Measurements from ENCODE around the gene KCTD16.

KCTD16 gene

GRCh38 chr5:144336191-144336961, 165.7 kb downstream of the KCTD16 start:
- DNase-seq (ENCODE audit: extremely low read depth, low read depth) = no peak
- TF ChIP-seq, protein P1, sequence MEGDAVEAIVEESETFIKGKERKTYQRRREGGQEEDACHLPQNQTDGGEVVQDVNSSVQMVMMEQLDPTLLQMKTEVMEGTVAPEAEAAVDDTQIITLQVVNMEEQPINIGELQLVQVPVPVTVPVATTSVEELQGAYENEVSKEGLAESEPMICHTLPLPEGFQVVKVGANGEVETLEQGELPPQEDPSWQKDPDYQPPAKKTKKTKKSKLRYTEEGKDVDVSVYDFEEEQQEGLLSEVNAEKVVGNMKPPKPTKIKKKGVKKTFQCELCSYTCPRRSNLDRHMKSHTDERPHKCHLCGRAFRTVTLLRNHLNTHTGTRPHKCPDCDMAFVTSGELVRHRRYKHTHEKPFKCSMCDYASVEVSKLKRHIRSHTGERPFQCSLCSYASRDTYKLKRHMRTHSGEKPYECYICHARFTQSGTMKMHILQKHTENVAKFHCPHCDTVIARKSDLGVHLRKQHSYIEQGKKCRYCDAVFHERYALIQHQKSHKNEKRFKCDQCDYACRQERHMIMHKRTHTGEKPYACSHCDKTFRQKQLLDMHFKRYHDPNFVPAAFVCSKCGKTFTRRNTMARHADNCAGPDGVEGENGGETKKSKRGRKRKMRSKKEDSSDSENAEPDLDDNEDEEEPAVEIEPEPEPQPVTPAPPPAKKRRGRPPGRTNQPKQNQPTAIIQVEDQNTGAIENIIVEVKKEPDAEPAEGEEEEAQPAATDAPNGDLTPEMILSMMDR (IDR thresholded peaks at IDR 0.05; ENCODE audit: low read depth, low read length) = no peak

GRCh38 chr5:144352330-144352729, 181.7 kb downstream of the KCTD16 start:
- TF ChIP-seq, protein P1 (IDR thresholded peaks at IDR 0.05; ENCODE audit: low read depth, low read length) = no peak
- no peak for DNase-seq (ENCODE audit: extremely low read depth, low read depth)

DNA sequence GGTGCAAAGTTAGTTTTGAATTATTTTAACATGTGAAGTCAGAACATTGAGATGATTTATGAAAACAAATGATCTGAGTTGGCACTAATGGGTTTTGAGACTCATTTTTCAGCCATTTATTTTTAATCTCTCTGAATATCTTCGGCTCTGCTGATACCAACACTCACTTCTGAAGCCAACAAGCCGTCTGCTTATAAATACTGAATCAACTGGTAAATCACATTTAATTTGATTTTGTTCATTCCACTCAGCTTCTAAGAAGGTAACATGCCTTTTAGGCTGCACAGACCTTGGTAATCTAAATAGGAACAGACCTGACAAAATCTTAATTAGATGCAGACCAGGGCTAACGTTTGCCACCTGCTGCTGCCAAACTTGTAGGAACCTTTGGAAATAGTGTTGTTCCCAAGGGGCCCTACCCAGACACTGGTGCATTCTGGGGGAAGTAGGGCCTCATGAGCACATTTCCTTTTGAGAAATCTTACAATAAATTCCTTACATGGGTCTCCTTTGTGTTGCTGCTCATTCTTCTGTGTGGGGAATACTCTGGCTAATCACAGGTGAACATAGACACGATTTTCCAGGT, 182.2 kb downstream of the KCTD16 start:
- TF ChIP-seq, protein P1 (IDR thresholded peaks at IDR 0.05; ENCODE audit: low read depth, low read length) = no peak
- no peak for DNase-seq (ENCODE audit: extremely low read depth, low read depth)

DNA sequence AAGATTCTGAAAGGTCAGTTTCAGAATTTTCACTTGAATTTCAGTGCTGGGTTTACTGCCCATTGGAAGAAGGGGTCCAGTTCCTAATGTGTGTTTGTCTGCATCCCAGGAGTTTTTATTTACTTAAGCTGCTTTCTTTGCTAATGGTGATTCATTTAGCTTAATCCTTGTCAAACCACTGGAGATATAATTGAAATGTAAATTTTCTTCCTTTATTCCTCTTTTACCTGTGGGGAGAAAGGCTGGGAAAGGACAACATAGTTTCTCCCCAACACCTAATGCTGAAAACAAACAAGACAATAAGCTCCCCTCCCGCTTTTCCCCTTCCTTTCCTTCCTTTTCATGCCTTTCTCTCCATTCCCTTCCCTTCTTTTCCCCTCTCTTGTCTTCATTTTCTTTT, 185.8 kb downstream of the KCTD16 start:
- DNase-seq (ENCODE audit: extremely low read depth, low read depth) = no peak
- TF ChIP-seq, protein P1 (IDR thresholded peaks at IDR 0.05; ENCODE audit: low read depth, low read length) = no peak

DNA sequence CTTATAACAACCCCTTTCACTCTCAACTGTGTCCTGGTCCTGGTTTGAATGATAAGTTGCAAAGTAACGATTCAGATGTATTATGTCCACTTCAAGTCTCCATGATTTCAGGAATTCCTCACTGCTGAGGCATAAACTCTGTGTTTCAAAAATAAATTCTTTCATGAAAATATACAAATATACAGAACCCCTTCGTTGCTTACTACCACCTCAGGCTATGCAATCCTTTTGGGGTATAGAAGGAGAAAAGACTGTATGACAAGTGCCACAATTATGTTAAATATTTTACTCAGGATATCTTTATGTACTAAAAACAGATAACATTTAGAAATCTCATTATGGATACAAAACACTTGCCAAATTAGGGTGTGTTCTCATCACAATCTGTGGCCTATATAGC, 190.7 kb downstream of the KCTD16 start:
- TF ChIP-seq, protein P1 (IDR thresholded peaks at IDR 0.05; ENCODE audit: low read depth, low read length) = no peak
- no peak for DNase-seq (ENCODE audit: extremely low read depth, low read depth)

DNA sequence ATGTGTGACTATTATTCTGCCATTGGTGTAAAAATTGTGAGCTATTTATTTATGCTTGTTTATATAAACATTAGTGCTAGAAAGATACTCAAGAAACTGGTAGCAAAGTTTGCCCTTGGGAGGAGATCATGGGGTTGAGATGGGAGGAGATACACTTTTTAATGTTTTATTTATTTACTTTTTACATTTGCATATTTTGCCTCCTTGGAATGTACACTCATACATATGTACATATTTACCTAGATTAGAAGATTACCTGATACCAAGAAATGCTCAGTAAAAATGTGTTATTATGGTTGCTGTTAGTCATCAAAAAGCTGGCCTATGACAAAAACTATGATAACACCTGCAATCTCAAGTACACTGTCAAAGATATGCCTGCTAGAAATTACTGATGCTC, 195.2 kb downstream of the KCTD16 start:
- no peak for DNase-seq (ENCODE audit: extremely low read depth, low read depth)
- TF ChIP-seq, protein P1 (IDR thresholded peaks at IDR 0.05; ENCODE audit: low read depth, low read length) = no peak

- no peak for DNase-seq (ENCODE audit: extremely low read depth, low read depth)
These were observed 197.3 kb downstream of the KCTD16 start for GRCh38 chr5:144367991-144368390.

More at GRCh38 chr5:144367991-144368390, 197.3 kb downstream of the KCTD16 start:
- TF ChIP-seq, protein P1 (IDR thresholded peaks at IDR 0.05; ENCODE audit: low read depth, low read length) = no peak

All from AG09319 (cell line).